CD4-positive, alpha-beta memory T cell (primary cell): ENCODE measurements around the gene SLC16A14. TPM values are rescaled to one million over a fixed set of nuclear protein-coding genes. Genes with fewer than 3 reads are reported as not detected.
"Not testable (repeated sequence)": the region's sequence is repeated elsewhere in the genome, so short reads cannot be mapped to it uniquely, and the experiment has no call there.

Experiments used
- CTCF ChIA-PET: fragments of 350-600 bp; sonication (Branson Sonifier 250); formaldehyde crosslinking; loops from one replicate; lab custom pipeline; 2021; ENCODE audit warnings: inconsistent platforms; ENCODE audit not compliant: partially characterized antibody; lab: Charles Lee
- POLR2A ChIA-PET: fragments of 350-600 bp; sonication (Branson Sonifier 250); formaldehyde crosslinking; loops from one replicate; lab custom pipeline; 2021; ENCODE audit not compliant: partially characterized antibody; lab: Charles Lee
- DNase-seq, 5 donors: peaks; one replicate each; pipeline versions ENCODE4 v3.0.0 to v3.0.0-alpha.2; 2020 to 2022; ENCODE audit warnings: mixed read lengths in 1 of 5
- H3K27ac ChIP-seq: one replicate; pipeline ENCODE4 v1.7.0; 2013; ENCODE audit warnings: low read depth, low read length
- H3K27me3 ChIP-seq: 2 replicates; pipeline ENCODE4 v1.7.0; 2013; ENCODE audit warnings: mild to moderate bottlenecking, low read length, moderate library complexity; ENCODE audit not compliant: insufficient read depth
- H3K36me3 ChIP-seq: 2 replicates; pipeline ENCODE4 v1.7.0; 2013; ENCODE audit warnings: mild to moderate bottlenecking, low read length, moderate library complexity; ENCODE audit not compliant: insufficient read depth
- H3K4me1 ChIP-seq: 2 replicates; pipeline ENCODE4 v1.7.0; 2013; ENCODE audit warnings: mild to moderate bottlenecking, low read length, moderate library complexity; ENCODE audit not compliant: insufficient read depth
- H3K4me3 ChIP-seq, 2 donors: one replicate each; pipeline ENCODE4 v1.7.0; 2013; ENCODE audit warnings: low read length in 2 of 2, mild to moderate bottlenecking in 1 of 2
- H3K9me3 ChIP-seq, 2 donors: one replicate each; pipeline ENCODE4 v1.7.0; 2013; ENCODE audit warnings: low read length in 2 of 2, control low read depth in 1 of 2; ENCODE audit not compliant: control insufficient read depth in 1 of 2
- H3K27ac Mint-ChIP-seq, 7 donors: one replicate each; pipeline ENCODE4 v1.8.0; 2020 to 2021; ENCODE audit warnings: mixed read lengths in 7 of 7, mild to moderate bottlenecking in 6 of 7, inconsistent platforms in 3 of 7, moderate library complexity in 3 of 7
- H3K27me3 Mint-ChIP-seq, 2 donors: one replicate each; pipeline ENCODE4 v1.8.0; 2020 to 2021; ENCODE audit warnings: mixed read lengths in 2 of 2
- H3K36me3 Mint-ChIP-seq, 2 donors: one replicate each; pipeline ENCODE4 v1.8.0; 2020 to 2021; ENCODE audit warnings: mixed read lengths in 2 of 2, inconsistent platforms in 1 of 2, mild to moderate bottlenecking in 1 of 2
- H3K4me1 Mint-ChIP-seq, 4 donors: one replicate each; pipeline ENCODE4 v1.8.0; 2020 to 2021; ENCODE audit warnings: mixed read lengths in 4 of 4, mild to moderate bottlenecking in 1 of 4
- H3K4me3 Mint-ChIP-seq, 8 donors: one replicate each; pipeline ENCODE4 v1.8.0; 2020 to 2021; ENCODE audit warnings: mixed read lengths in 8 of 8, mild to moderate bottlenecking in 7 of 8, moderate library complexity in 6 of 8, inconsistent platforms in 3 of 8
- H3K9me3 Mint-ChIP-seq, 8 donors: one replicate each; pipeline ENCODE4 v1.8.0; 2020 to 2021; ENCODE audit warnings: mixed read lengths in 8 of 8, mild to moderate bottlenecking in 5 of 8, inconsistent platforms in 3 of 8, moderate library complexity in 1 of 8
- intact Hi-C: fragments of 100-400 bp; cut with micrococcal nuclease; formaldehyde crosslinking; loops from one replicate; pipeline ENCODE4 v1.15.1; 2023
- polyA plus RNA-seq, 2 donors: library from polyadenylated mRNA; unstranded; fragments of 300-500 nt; fragmentation: Illumina TruSeq; gene quantifications; one replicate each; pipeline ENCODE4 v1.2.3, GENCODE V29; 2021
- total RNA-seq, 2 experiments: library from RNA; stranded (reverse); gene quantifications; one replicate each; pipeline ENCODE4 v1.2.3, GENCODE V29; 2021

SLC16A14 gene
- under 1 TPM; 0.12 to 0.14 TPM for total RNA-seq
- under 1 TPM in 1 of 2 donors, not detected in 1; 0.44 TPM for polyA plus RNA-seq

DNA sequence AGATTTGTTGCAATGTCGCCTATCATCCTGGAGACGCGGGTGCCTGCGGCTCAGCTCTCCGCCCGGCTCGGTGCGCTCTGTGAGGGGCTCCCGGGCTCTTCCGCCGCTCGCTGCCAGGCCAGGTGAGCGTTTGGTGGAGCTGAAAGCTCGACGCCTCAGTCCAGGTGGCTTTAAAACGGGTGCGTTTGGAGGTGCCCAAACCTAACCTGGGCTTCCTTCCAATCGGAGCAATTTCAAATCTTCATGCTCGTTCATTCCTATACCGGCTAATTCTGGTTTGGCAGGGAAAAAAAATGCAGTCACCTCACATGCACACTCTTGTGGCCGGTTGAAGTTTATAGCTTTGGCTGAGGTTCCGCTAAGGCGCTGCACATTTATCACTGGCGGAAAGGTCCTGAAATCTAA lies at the start of gene SLC16A14:
Gene SLC16A14 (minus strand): TSS at position 274 of the 405 bp plus-strand sequence. CDS start 9,572 bp downstream, outside the sequence.
- peaks cover 12% of the 10 kb centered on the region for H3K4me1 ChIP-seq
- Mint-ChIP-seq H3K9me3 (peaks cover 0 to 2% (median 0%) of the 10 kb centered on the region in 8 donors), H3K27ac (peak within 1 kb of the TSS in 4 of 7 donors; percentile 12 to 84 (median 48)), H3K4me1 (peaks cover 8 to 15% (median 10%) of the 10 kb centered on the region in 4 donors), H3K27me3 (peaks cover 3 to 6% of the 10 kb centered on the region in 2 donors), H3K36me3 (peaks cover 0 to 5% of the 10 kb centered on the region in 2 donors), H3K4me3 (peak within 1 kb of the TSS; percentile 89 to 94 (median 92))
- no peaks in the 10 kb centered on the region for H3K9me3 ChIP-seq
- DNase-seq = peak in 4 of 5 donors; percentile 17 to 31 (median 25)
- H3K27me3 ChIP-seq = no peaks in the 10 kb centered on the region
- no peaks in the 10 kb centered on the region for H3K36me3 ChIP-seq
- intact Hi-C loops = loop anchor here (1.0 to 5.0 kb wide), 3 partner anchors 60 to 344 kb away; no protein-coding TSS in a partner anchor
- H3K4me3 ChIP-seq = peak within 1 kb of the TSS; percentile 23 to 70
- CTCF ChIA-PET = interaction anchor here (2.2 to 4.5 kb wide), 7 partner anchors 8 to 542 kb away, joined by 6 to 31 read pairs (median 12); no protein-coding TSS in a partner anchor
- H3K27ac ChIP-seq = no peak within 1 kb of the TSS
- POLR2A ChIA-PET = no interaction called here

GRCh38 chr2:230106771-230107170 lies 38.0 kb upstream of the SLC16A14 start:
- H3K27me3 ChIP-seq = no peaks in the 10 kb centered on the region
- POLR2A ChIA-PET = no interaction called here
- Mint-ChIP-seq H3K36me3 (peaks cover 3 to 12% of the 10 kb centered on the region in 2 donors), H3K9me3 (peaks cover 2 to 54% (median 43%) of the 10 kb centered on the region in 8 donors), H3K27ac (no peak overlapping the region), H3K27me3 (peaks cover 13 to 19% of the 10 kb centered on the region in 2 donors), H3K4me1 (no peaks in the 10 kb centered on the region), H3K4me3 (no peak overlapping the region)
- DNase-seq = no peak
- no peaks in the 10 kb centered on the region for H3K4me1 ChIP-seq
- no peaks in the 10 kb centered on the region for H3K9me3 ChIP-seq
- no peak overlapping the region for H3K27ac ChIP-seq
- no peaks in the 10 kb centered on the region for H3K36me3 ChIP-seq
- intact Hi-C loops = no loop called here
- CTCF ChIA-PET = no interaction called here
- no peak overlapping the region for H3K4me3 ChIP-seq

DNA sequence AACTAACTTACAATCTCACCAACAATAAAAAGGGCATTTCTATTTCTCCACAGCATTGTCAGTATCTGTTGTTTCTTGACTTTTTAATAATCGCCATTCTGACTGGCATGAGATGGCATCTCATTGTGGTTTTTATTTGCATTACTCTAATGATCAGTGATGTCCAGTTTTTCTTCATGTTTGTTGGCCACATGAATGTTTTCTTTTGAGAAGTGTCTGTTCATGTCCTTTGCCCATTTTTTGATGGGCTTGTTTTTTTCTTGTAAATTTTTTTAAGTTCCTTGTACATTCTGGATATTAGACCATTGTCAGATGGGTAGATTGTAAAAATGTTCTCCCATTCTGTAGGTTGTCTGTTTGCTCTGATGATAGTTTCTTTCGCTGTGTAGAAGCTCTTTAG lies 33.2 kb upstream of the SLC16A14 start:
- peaks cover 10 to 18% of the 10 kb centered on the region in 2 donors for H3K27me3 Mint-ChIP-seq
- H3K27ac ChIP-seq, intact Hi-C loops, POLR2A ChIA-PET, H3K4me3 ChIP-seq, H3K27ac Mint-ChIP-seq, H3K4me3 Mint-ChIP-seq, H3K9me3 ChIP-seq, H3K36me3 ChIP-seq, DNase-seq, H3K4me1 ChIP-seq, H3K27me3 ChIP-seq, H3K4me1 Mint-ChIP-seq: not testable (repeated sequence)
- CTCF ChIA-PET = interaction anchor here (1.6 kb wide), 1 partner anchor 58 kb away, joined by 3 read pairs; no protein-coding TSS in a partner anchor
- H3K36me3 Mint-ChIP-seq = peaks cover 3 to 10% of the 10 kb centered on the region in 2 donors
- H3K9me3 Mint-ChIP-seq = peaks cover 2 to 49% (median 38%) of the 10 kb centered on the region in 8 donors

GRCh38 chr2:230097841-230098240 lies 29.1 kb upstream of the SLC16A14 start:
- no peak for DNase-seq
- H3K36me3 Mint-ChIP-seq = peaks cover 2 to 3% of the 10 kb centered on the region in 2 donors
- H3K27ac Mint-ChIP-seq = no peak overlapping the region
- Histone ChIP-seq H3K4me1 (no peaks in the 10 kb centered on the region), H3K27ac (no peak overlapping the region), H3K4me3 (no peak overlapping the region), H3K36me3 (no peaks in the 10 kb centered on the region), H3K27me3 (no peaks in the 10 kb centered on the region), H3K9me3 (no peaks in the 10 kb centered on the region)
- ChIA-PET CTCF (no interaction called here), POLR2A (no interaction called here)
- no peak overlapping the region for H3K4me3 Mint-ChIP-seq
- peaks cover 2 to 6% of the 10 kb centered on the region in 2 donors for H3K27me3 Mint-ChIP-seq
- no peaks in the 10 kb centered on the region for H3K4me1 Mint-ChIP-seq
- peaks cover 3 to 44% (median 19%) of the 10 kb centered on the region in 8 donors for H3K9me3 Mint-ChIP-seq
- intact Hi-C loops = no loop called here

- Mint-ChIP-seq H3K4me3 (no peak overlapping the region), H3K4me1 (no peaks in the 10 kb centered on the region), H3K27me3 (peaks cover 2 to 7% of the 10 kb centered on the region in 2 donors), H3K27ac (no peak overlapping the region), H3K36me3 (peaks cover 2% of the 10 kb centered on the region in 2 donors), H3K9me3 (peaks cover 3 to 40% (median 14%) of the 10 kb centered on the region in 8 donors)
- Histone ChIP-seq H3K4me3 (no peak overlapping the region), H3K4me1 (no peaks in the 10 kb centered on the region), H3K36me3 (no peaks in the 10 kb centered on the region), H3K9me3 (no peaks in the 10 kb centered on the region), H3K27ac (no peak overlapping the region), H3K27me3 (no peaks in the 10 kb centered on the region)
- ChIA-PET CTCF (no interaction called here), POLR2A (no interaction called here)
- intact Hi-C loops = no loop called here
- DNase-seq = no peak
These were observed 28.7 kb upstream of the SLC16A14 start for GRCh38 chr2:230097424-230097823.

DNA sequence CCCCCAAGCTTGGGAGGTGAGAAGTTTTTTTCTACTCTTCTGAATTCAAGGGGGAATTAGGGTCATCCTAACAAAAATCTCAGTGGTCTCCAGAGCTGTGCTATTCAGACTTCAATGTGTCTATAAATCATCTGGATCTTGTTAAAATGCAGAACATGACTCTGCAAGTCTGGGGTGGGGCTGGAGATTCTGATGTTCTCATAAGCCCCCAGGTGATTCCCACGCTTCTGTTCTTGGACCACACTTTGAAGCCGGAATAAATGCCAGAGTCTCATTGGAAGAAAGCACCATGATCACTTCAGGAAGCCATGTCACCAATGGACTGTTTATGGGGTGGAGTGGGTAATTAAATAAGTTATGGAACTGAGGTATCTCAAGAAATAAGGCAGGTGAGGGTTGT lies 22.2 kb upstream of the SLC16A14 start:
- no peak for DNase-seq
- H3K4me1 ChIP-seq = no peaks in the 10 kb centered on the region
- no peak overlapping the region for H3K27ac ChIP-seq
- H3K27ac Mint-ChIP-seq = no peak overlapping the region
- ChIA-PET CTCF (interaction anchor here (0.6 kb wide), 2 partner anchors 35 to 1268 kb away, joined by 3 read pairs; no protein-coding TSS in a partner anchor), POLR2A (no interaction called here)
- H3K4me3 ChIP-seq = no peak overlapping the region
- no peaks in the 10 kb centered on the region for H3K36me3 ChIP-seq
- H3K27me3 Mint-ChIP-seq = peaks cover 9 to 24% of the 10 kb centered on the region in 2 donors
- no peaks in the 10 kb centered on the region for H3K36me3 Mint-ChIP-seq
- no peaks in the 10 kb centered on the region for H3K27me3 ChIP-seq
- H3K9me3 ChIP-seq = no peaks in the 10 kb centered on the region
- no peaks in the 10 kb centered on the region for H3K4me1 Mint-ChIP-seq
- no peak overlapping the region for H3K4me3 Mint-ChIP-seq
- intact Hi-C loops = no loop called here
- peaks cover 0 to 21% (median 6%) of the 10 kb centered on the region in 8 donors for H3K9me3 Mint-ChIP-seq

DNA sequence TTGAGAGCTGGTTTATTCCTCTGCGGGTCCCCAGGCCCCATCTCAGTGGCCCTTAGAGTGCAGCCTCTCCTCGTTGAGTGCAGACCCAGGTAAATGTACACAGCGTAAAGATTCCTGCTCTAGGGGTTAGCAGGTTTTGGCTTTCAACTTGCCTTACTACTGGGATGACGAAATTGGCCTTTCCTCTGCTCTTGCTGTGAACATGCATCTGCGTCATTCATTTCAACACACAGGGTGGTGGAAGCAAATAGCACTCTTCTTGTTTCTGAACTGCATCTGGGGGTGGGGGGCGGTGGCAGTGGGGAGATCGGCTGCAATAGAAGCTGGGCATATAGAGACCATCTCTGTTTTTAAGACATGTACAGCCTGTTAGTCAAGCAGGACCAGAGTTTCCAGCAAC lies 16.5 kb upstream of the SLC16A14 start:
- H3K36me3 Mint-ChIP-seq = no peaks in the 10 kb centered on the region
- H3K27me3 Mint-ChIP-seq = peaks cover 3 to 8% of the 10 kb centered on the region in 2 donors
- no peak for DNase-seq
- no peaks in the 10 kb centered on the region for H3K9me3 Mint-ChIP-seq
- no peak overlapping the region for H3K4me3 Mint-ChIP-seq
- intact Hi-C loops = no loop called here
- H3K27me3 ChIP-seq = no peaks in the 10 kb centered on the region
- no peaks in the 10 kb centered on the region for H3K4me1 Mint-ChIP-seq
- H3K4me3 ChIP-seq = no peak overlapping the region
- ChIA-PET CTCF (no interaction called here), POLR2A (interaction anchor here (1.1 kb wide), 2 partner anchors 37 to 43 kb away, joined by 3 read pairs; no protein-coding TSS in a partner anchor)
- H3K36me3 ChIP-seq = no peaks in the 10 kb centered on the region
- H3K27ac Mint-ChIP-seq = no peak overlapping the region
- H3K27ac ChIP-seq = no peak overlapping the region
- H3K4me1 ChIP-seq = no peaks in the 10 kb centered on the region
- no peaks in the 10 kb centered on the region for H3K9me3 ChIP-seq
